ENCODE data around the gene GPN1.

- no peak for TF ChIP-seq CTCF (IDR thresholded peaks at IDR 0.05; ENCODE audit: insufficient read depth, low read length, poor library complexity, severe bottlenecking)
- no peak for TF ChIP-seq EZH2phosphoT487 (conservative IDR thresholded peaks at IDR 0.05; ENCODE audit: low read length)
These were observed 7.9 kb downstream of the GPN1 start for GRCh38 chr2:27636766-27637165.
